ENCODE data around the gene RESP18. TPM values are rescaled to one million over a fixed set of nuclear protein-coding genes. Genes with fewer than 3 reads are reported as not detected.
A peak's percentile ranks its signal among the peaks of the same experiment; 100 is the strongest.

The RESP18 gene
- polyA plus RNA-seq, 2 donors: not detected

DNA sequence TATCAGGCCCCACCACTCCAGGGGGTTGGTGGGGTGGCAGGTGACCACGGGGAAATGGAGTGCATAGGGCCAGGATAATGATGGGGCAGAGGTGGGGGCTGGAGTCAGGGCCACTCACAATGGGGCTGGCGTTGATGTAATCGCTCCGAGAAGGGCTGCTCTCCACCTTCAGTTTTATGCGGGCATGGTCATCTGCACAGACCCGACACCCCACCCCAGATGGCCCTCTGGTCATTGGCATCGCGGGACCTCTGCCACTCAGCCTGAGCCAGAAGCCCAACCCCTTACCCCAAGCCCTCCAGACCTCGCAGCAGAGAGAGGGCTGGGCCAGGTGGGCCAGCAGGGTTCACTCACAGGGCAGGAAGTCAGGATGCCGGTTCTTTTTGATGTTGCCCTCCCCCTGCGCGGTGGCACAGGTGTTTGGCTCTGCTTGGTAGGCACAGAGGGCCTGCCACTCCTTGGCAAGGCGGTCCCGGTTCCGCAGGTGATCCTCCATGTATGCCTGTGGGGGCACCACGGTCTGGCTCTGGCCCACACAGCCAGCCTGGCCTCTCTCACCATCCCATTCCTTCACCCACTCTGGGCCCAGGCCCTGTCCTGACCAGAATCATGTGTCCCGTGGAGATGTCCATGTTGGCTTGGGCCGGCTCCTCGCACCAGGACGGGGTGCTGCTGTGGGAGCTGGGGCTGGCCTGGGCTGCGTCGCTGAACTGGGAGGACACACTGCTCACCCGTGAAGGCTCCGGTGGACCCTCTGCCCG is 35.7 kb downstream of the RESP18 start:
- Histone ChIP-seq H3K27ac (ENCODE audit: low read depth in 2 of 2, low read length in 1 of 2) (no peak overlapping the region), H3K4me3 (ENCODE audit: low read depth in 1 of 2, low read length in 2 of 2) (no peak overlapping the region), H3K36me3 (ENCODE audit: control insufficient read depth in 2 of 2, insufficient read depth in 2 of 2, low read length in 1 of 2) (no peaks in the 10 kb centered on the region)

DNA sequence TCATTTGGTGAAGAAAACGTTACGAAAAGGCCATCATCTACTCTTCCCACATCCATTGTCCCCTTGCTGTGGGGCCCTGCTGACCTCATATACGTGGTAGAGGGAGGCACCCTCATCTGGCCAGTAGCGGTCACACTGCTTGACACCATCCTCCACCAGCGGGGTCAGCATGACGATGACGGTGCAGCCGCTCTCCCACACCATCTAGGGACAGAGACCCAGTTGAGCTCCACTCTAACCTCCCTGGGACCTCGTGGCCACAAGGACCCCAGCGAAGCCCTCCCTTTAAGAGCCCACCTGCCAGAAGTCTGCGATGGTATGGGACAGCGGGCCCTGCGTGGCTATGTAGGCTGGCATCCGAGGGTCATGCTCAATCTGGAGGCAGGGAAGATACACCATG is 36.4 kb downstream of the RESP18 start:
- no peaks in the 10 kb centered on the region for H3K27me3 ChIP-seq (ENCODE audit: control insufficient read depth in 1 of 2, insufficient read depth in 2 of 2, low read length in 2 of 2)
- 86 to 90% methylated on average over 14 of the region's 14 CpGs for WGBS, 2 donors

More for the DNA sequence above, 35.7 kb downstream of the RESP18 start:
- no peaks in the 10 kb centered on the region for H3K9me3 ChIP-seq (ENCODE audit: control insufficient read depth in 2 of 2, insufficient read depth in 1 of 2, low read depth in 1 of 2, low read length in 1 of 2)
- peaks cover 0 to 3% of the 10 kb centered on the region in 2 donors for H3K4me1 ChIP-seq (ENCODE audit: control insufficient read depth in 2 of 2, insufficient read depth in 2 of 2, low read length in 1 of 2)
- 84 to 86% methylated on average over 25 of the region's 25 CpGs for WGBS, 2 donors
- no peaks in the 10 kb centered on the region for H3K27me3 ChIP-seq (ENCODE audit: control insufficient read depth in 1 of 2, insufficient read depth in 2 of 2, low read length in 2 of 2)

DNA sequence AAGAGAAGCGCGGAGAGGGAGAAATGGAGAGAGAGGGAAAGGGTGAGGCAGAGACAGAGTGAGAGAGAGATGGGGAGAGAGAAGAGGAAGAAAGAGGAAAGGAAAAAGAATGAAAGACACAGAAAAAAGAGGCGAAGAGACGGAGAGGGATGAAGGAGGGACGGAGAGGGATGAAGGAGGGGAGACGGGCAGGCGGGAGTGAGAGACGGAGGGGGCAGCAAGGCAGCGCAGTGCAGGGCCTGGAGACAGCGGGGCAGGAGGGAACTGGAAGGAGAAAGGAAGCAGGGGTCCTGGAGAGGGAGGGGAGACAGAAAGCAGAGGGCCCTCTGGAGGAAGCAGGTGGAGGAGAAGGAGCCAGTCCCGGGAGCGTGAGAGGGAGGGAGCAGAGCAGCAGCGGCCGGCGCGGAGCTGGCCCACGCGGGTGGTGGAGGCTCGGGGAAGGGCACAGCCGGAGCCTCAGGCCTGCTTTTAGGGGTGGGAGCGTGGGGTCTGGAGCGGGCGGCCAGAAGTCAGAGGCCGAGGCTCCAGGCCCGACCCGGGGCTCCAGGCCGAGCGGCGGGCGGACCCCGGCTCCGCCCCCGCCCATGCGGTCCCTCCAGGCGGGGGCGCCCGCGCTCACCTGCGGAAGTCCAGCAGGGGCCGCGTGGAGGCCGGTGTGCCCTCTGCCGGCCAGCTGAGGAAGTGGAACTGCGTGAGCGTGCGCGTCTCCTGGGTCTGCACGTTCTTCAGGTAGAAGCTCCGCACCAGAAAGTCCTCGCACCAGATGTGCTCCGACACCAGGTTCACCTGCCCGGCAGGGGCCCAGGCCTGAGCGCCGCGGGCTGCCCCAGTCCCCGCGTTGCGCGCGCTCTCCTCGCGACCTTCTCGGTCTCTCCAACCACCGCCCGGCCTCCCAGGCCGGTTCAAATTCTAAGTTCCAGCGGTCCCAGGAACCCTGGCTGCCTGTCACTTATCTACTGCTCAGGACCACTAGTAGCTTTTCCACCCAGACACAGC is 37.9 kb downstream of the RESP18 start:
- Histone ChIP-seq H3K4me1 (ENCODE audit: control insufficient read depth in 2 of 2, insufficient read depth in 2 of 2, low read length in 1 of 2) (peaks cover 0 to 9% of the 10 kb centered on the region in 2 donors), H3K36me3 (ENCODE audit: control insufficient read depth in 2 of 2, insufficient read depth in 2 of 2, low read length in 1 of 2) (no peaks in the 10 kb centered on the region), H3K9me3 (ENCODE audit: control insufficient read depth in 2 of 2, insufficient read depth in 1 of 2, low read depth in 1 of 2, low read length in 1 of 2) (no peaks in the 10 kb centered on the region), H3K27me3 (ENCODE audit: control insufficient read depth in 1 of 2, insufficient read depth in 2 of 2, low read length in 2 of 2) (no peaks in the 10 kb centered on the region), H3K27ac (ENCODE audit: low read depth in 2 of 2, low read length in 1 of 2) (peak overlapping the region; percentile 58 to 65), H3K4me3 (ENCODE audit: low read depth in 1 of 2, low read length in 2 of 2) (peak overlapping the region; percentile 50 to 64)
- 8 to 9% methylated on average over 59 to 67 of the region's 67 CpGs for WGBS, 2 donors

More for the DNA sequence above, 36.4 kb downstream of the RESP18 start:
- no peak overlapping the region for H3K4me3 ChIP-seq (ENCODE audit: low read depth in 1 of 2, low read length in 2 of 2)
- no peak overlapping the region for H3K27ac ChIP-seq (ENCODE audit: low read depth in 2 of 2, low read length in 1 of 2)
- H3K9me3 ChIP-seq (ENCODE audit: control insufficient read depth in 2 of 2, insufficient read depth in 1 of 2, low read depth in 1 of 2, low read length in 1 of 2): no peaks in the 10 kb centered on the region
- H3K4me1 ChIP-seq (ENCODE audit: control insufficient read depth in 2 of 2, insufficient read depth in 2 of 2, low read length in 1 of 2): peaks cover 0 to 3% of the 10 kb centered on the region in 2 donors
- no peaks in the 10 kb centered on the region for H3K36me3 ChIP-seq (ENCODE audit: control insufficient read depth in 2 of 2, insufficient read depth in 2 of 2, low read length in 1 of 2)

DNA sequence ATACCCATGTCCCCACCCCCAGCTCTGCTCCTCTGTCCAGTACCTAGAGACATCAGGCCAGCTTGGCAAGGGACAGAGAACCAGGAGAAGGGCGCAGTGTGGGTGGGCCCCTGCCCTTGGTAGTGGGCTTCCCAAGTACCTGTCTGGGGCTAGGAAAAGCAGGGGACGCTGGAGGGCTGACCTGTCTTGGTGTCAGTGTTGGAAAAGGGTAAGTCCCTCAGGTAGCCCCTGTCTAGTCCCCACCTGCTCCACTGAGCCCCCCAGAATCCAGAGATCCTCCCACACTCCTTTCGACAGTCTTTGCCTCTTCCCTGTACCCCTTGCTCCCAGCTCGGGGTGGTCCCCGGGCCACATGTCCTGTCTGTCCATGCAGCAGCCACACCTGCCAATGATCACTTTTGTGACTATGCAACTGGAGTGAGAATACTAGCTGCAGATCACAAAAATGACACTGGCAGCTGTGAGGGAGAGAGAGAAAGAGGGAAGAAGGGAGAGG is 38.8 kb downstream of the RESP18 start:
- no peaks in the 10 kb centered on the region for H3K9me3 ChIP-seq (ENCODE audit: control insufficient read depth in 2 of 2, insufficient read depth in 1 of 2, low read depth in 1 of 2, low read length in 1 of 2)
- H3K4me1 ChIP-seq (ENCODE audit: control insufficient read depth in 2 of 2, insufficient read depth in 2 of 2, low read length in 1 of 2): peaks cover 3 to 11% of the 10 kb centered on the region in 2 donors
- H3K27ac ChIP-seq (ENCODE audit: low read depth in 2 of 2, low read length in 1 of 2): no peak overlapping the region
- H3K36me3 ChIP-seq (ENCODE audit: control insufficient read depth in 2 of 2, insufficient read depth in 2 of 2, low read length in 1 of 2): no peaks in the 10 kb centered on the region
- H3K27me3 ChIP-seq (ENCODE audit: control insufficient read depth in 1 of 2, insufficient read depth in 2 of 2, low read length in 2 of 2): no peaks in the 10 kb centered on the region
- no peak overlapping the region for H3K4me3 ChIP-seq (ENCODE audit: low read depth in 1 of 2, low read length in 2 of 2)
- 86 to 94% methylated on average over 5 of the region's 5 CpGs for WGBS, 2 donors

DNA sequence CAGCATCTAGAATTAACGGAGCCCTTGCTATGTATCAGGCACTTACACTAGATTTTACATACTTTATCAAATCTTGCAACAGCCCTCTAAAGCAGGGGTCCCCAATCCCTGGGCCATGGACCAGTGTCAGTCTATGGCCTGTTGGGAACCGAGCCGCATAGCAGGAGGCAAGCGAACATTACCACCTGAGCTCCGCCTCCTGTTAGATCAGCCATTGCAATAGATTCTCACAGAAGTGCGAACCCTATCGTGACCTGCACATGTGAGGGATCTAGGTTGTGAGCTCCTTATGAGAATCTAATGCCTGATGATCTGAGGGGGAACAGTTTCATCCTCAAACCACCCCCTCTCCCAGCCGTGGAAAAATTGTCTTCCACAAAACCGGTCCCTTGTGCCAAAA is 39.9 kb downstream of the RESP18 start:
- WGBS, 2 donors: 88 to 90% methylated on average over 9 of the region's 9 CpGs
- peaks cover 3 to 16% of the 10 kb centered on the region in 2 donors for H3K4me1 ChIP-seq (ENCODE audit: control insufficient read depth in 2 of 2, insufficient read depth in 2 of 2, low read length in 1 of 2)
- no peaks in the 10 kb centered on the region for H3K36me3 ChIP-seq (ENCODE audit: control insufficient read depth in 2 of 2, insufficient read depth in 2 of 2, low read length in 1 of 2)
- H3K27ac ChIP-seq (ENCODE audit: low read depth in 2 of 2, low read length in 1 of 2): no peak overlapping the region
- H3K4me3 ChIP-seq (ENCODE audit: low read depth in 1 of 2, low read length in 2 of 2): no peak overlapping the region
- no peaks in the 10 kb centered on the region for H3K9me3 ChIP-seq (ENCODE audit: control insufficient read depth in 2 of 2, insufficient read depth in 1 of 2, low read depth in 1 of 2, low read length in 1 of 2)
- no peaks in the 10 kb centered on the region for H3K27me3 ChIP-seq (ENCODE audit: control insufficient read depth in 1 of 2, insufficient read depth in 2 of 2, low read length in 2 of 2)

DNA sequence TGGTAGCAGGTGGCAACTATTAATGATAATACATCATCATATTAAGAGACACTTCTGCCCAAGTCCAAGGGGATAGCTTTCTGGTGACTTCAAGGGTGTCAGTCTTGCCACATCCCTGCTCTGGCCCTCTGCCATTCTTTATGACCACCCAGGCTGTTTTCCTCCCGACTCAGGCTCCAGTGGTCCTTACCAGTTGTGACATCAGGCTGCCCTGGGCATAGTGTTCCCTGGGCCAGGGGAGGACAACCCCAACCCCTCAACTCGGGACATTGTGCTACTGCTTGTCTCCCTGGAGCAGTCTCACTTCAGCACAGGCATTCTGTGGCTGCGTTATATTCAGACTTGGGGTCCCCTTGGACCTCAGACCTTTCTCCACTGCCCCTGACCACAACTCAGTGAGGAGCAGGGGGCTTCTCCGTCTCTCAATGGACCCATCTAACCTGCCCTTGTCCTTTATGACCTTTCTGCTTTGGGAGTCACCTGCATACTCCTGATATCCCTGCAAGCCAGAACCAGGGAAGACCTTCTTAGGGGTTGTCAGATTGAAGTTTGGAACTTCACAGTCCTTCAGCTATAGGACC is 40.5 kb downstream of the RESP18 start:
- Histone ChIP-seq H3K4me1 (ENCODE audit: control insufficient read depth in 2 of 2, insufficient read depth in 2 of 2, low read length in 1 of 2) (peaks cover 3 to 18% of the 10 kb centered on the region in 2 donors), H3K9me3 (ENCODE audit: control insufficient read depth in 2 of 2, insufficient read depth in 1 of 2, low read depth in 1 of 2, low read length in 1 of 2) (no peaks in the 10 kb centered on the region), H3K36me3 (ENCODE audit: control insufficient read depth in 2 of 2, insufficient read depth in 2 of 2, low read length in 1 of 2) (no peaks in the 10 kb centered on the region), H3K27ac (ENCODE audit: low read depth in 2 of 2, low read length in 1 of 2) (no peak overlapping the region), H3K27me3 (ENCODE audit: control insufficient read depth in 1 of 2, insufficient read depth in 2 of 2, low read length in 2 of 2) (no peaks in the 10 kb centered on the region), H3K4me3 (ENCODE audit: low read depth in 1 of 2, low read length in 2 of 2) (no peak overlapping the region)
- 70 to 82% methylated on average over 4 of the region's 4 CpGs for WGBS, 2 donors

DNA sequence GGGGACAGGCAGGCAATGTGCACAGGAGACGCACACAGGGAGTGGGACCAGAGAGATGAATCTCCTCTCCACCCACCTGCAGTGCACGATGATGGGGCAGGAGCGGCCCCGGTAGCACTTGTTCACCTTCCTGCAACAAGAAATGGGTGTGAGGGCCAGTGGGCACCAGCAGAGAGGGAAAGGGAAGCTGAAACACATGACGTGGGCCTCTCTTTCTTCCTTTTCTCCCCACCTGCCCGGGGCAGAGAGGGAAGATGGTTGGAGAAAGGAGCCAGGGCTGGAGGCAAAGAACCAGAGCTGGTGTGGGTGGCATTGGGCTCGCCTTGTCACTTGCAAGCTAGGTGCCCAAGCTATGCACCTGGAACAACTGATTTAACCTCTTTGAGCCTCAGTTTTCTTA is 41.1 kb downstream of the RESP18 start:
- no peaks in the 10 kb centered on the region for H3K9me3 ChIP-seq (ENCODE audit: control insufficient read depth in 2 of 2, insufficient read depth in 1 of 2, low read depth in 1 of 2, low read length in 1 of 2)
- no peaks in the 10 kb centered on the region for H3K27me3 ChIP-seq (ENCODE audit: control insufficient read depth in 1 of 2, insufficient read depth in 2 of 2, low read length in 2 of 2)
- no peaks in the 10 kb centered on the region for H3K36me3 ChIP-seq (ENCODE audit: control insufficient read depth in 2 of 2, insufficient read depth in 2 of 2, low read length in 1 of 2)
- no peak overlapping the region for H3K27ac ChIP-seq (ENCODE audit: low read depth in 2 of 2, low read length in 1 of 2)
- no peak overlapping the region for H3K4me3 ChIP-seq (ENCODE audit: low read depth in 1 of 2, low read length in 2 of 2)
- 82 to 90% methylated on average over 6 to 7 of the region's 7 CpGs for WGBS, 2 donors
- H3K4me1 ChIP-seq (ENCODE audit: control insufficient read depth in 2 of 2, insufficient read depth in 2 of 2, low read length in 1 of 2): peaks cover 3 to 23% of the 10 kb centered on the region in 2 donors

DNA sequence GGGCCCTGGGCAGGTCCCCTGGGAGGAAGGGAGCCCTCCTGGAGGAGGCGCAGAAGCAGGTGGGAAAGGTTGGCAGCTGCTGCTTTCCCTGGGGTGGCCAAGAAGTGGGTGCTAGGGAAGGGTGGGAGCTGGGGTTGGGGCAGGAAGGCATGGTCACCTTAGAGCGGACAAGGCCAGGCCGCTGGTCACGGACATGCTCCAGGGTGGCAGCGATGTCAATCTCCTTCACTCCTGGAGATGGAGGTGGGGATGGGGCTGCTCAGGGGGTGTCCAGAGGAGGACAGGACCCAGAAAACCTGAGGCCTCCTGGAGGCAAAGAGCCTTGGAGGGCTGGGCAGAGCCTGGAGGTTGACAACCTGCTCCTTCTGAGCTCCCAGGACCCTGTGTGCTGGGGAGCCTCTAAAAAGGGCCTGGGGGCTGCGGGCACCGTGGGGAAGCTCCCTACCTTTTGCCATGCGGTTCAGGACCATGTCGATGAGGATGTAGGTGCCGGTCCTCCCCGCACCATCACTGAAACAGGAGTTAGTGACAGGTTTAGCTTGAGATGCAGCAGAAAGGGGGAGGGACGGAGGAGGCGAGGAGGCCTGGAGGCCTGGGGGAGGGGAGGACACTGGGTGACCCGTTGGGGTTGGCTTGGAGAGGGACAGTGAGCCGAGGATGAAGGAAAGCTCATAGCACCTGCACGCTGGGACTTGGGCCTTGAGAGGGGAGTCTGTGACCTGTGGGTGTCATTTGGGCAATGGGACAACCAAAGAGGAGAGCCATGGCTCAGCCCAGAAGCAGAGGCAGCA is 42.0 kb downstream of the RESP18 start:
- H3K4me1 ChIP-seq (ENCODE audit: control insufficient read depth in 2 of 2, insufficient read depth in 2 of 2, low read length in 1 of 2): peaks cover 3 to 27% of the 10 kb centered on the region in 2 donors
- no peaks in the 10 kb centered on the region for H3K9me3 ChIP-seq (ENCODE audit: control insufficient read depth in 2 of 2, insufficient read depth in 1 of 2, low read depth in 1 of 2, low read length in 1 of 2)
- H3K27ac ChIP-seq (ENCODE audit: low read depth in 2 of 2, low read length in 1 of 2): no peak overlapping the region
- 84 to 86% methylated on average over 16 of the region's 16 CpGs for WGBS, 2 donors
- peaks cover 0 to 1% of the 10 kb centered on the region in 2 donors for H3K36me3 ChIP-seq (ENCODE audit: control insufficient read depth in 2 of 2, insufficient read depth in 2 of 2, low read length in 1 of 2)
- no peaks in the 10 kb centered on the region for H3K27me3 ChIP-seq (ENCODE audit: control insufficient read depth in 1 of 2, insufficient read depth in 2 of 2, low read length in 2 of 2)
- no peak overlapping the region for H3K4me3 ChIP-seq (ENCODE audit: low read depth in 1 of 2, low read length in 2 of 2)

All from esophagus (tissue), 2 donors.